ENCODE data around the gene CYFIP2.
"Not testable (repeated sequence)": the region's sequence is repeated elsewhere in the genome, so short reads cannot be mapped to it uniquely, and the experiment has no call there.

CYFIP2 gene

GRCh38 chr5:157390551-157391297, 124.8 kb downstream of the CYFIP2 start:
- H3K4me3 ChIP-seq (ENCODE audit: low read depth, low read length) = no peak overlapping the region
- TF ChIP-seq CTCF (IDR thresholded peaks at IDR 0.05; ENCODE audit: low read depth, low read length) = no peak

- no peak overlapping the region for H3K4me3 ChIP-seq (ENCODE audit: low read depth, low read length)
- no peak for TF ChIP-seq CTCF (IDR thresholded peaks at IDR 0.05; ENCODE audit: low read depth, low read length)
Measured at GRCh38 chr5:157398305-157398704, 132.4 kb downstream of the CYFIP2 start.

- no peak for TF ChIP-seq CTCF (IDR thresholded peaks at IDR 0.05; ENCODE audit: low read depth, low read length)
- no peak overlapping the region for H3K4me3 ChIP-seq (ENCODE audit: low read depth, low read length)
Measured at GRCh38 chr5:157400741-157401495, 135.0 kb downstream of the CYFIP2 start.

- TF ChIP-seq CTCF (IDR thresholded peaks at IDR 0.05; ENCODE audit: low read depth, low read length) = no peak
- no peak overlapping the region for H3K4me3 ChIP-seq (ENCODE audit: low read depth, low read length)
Measured at GRCh38 chr5:157415838-157416237, 149.9 kb downstream of the CYFIP2 start.

- not testable (repeated sequence) for H3K4me3 ChIP-seq (ENCODE audit: low read depth, low read length)
Measured at GRCh38 chr5:157419521-157419920, 153.6 kb downstream of the CYFIP2 start.

- H3K4me3 ChIP-seq (ENCODE audit: low read depth, low read length) = not testable (repeated sequence)
Measured at GRCh38 chr5:157429920-157430319, 164.0 kb downstream of the CYFIP2 start.

GRCh38 chr5:157431544-157432200, 165.7 kb downstream of the CYFIP2 start:
- TF ChIP-seq CTCF (IDR thresholded peaks at IDR 0.05; ENCODE audit: low read depth, low read length) = no peak; the same call in 1 of the 2 replicates
- no peak overlapping the region for H3K4me3 ChIP-seq (ENCODE audit: low read depth, low read length)

- TF ChIP-seq CTCF (IDR thresholded peaks at IDR 0.05; ENCODE audit: low read depth, low read length) = no peak
Measured at GRCh38 chr5:157434096-157434495, 168.2 kb downstream of the CYFIP2 start.

More at GRCh38 chr5:157434096-157434495, 168.2 kb downstream of the CYFIP2 start:
- H3K4me3 ChIP-seq (ENCODE audit: low read depth, low read length) = no peak overlapping the region
